Caco-2 (cell line): Measurements from ENCODE around the gene TDRKH. TPM values are rescaled to one million over a fixed set of nuclear protein-coding genes. Genes with fewer than 3 reads are reported as not detected.

Experiments used
- BruUV-seq: library from RNA; stranded (reverse); fragments of 400-500 nt; replicated peaks from 2 replicates; lab custom pipeline; 2021; lab: Mats Ljungman, UMichigan
- CTCF ChIA-PET: fragments of 300-600 bp; sonication (Branson Sonifier 250); formaldehyde crosslinking; loops from one replicate; lab custom pipeline; 2022; ENCODE audit warnings: antibody characterized with exemption; lab: Charles Lee
- POLR2A ChIA-PET: fragments of 300-600 bp; sonication (Branson Sonifier 250); formaldehyde crosslinking; loops from one replicate; lab custom pipeline; 2022; ENCODE audit warnings: antibody characterized with exemption; lab: Charles Lee
- DNase-seq, 2 experiments: peaks; one replicate each; pipeline versions ENCODE4 v3.0.0 to v3.0.0-alpha.2; 2020 to 2022
- H3K27me3 ChIP-seq: replicated peaks from 2 replicates; pipeline ENCODE4 v1.6.0; 2011; ENCODE audit warnings: low read length; ENCODE audit not compliant: control insufficient read depth, insufficient read depth
- H3K36me3 ChIP-seq: 2 replicates; pipeline ENCODE4 v1.5.1; 2011; ENCODE audit warnings: low read length; ENCODE audit not compliant: control insufficient read depth, insufficient read depth
- H3K4me1 ChIP-seq: fragments of 250-450 bp; sonication (Bioruptor Pico); 2 replicates; pipeline ENCODE4 v1.5.1; 2020; ENCODE audit warnings: mild to moderate bottlenecking
- H3K4me3 ChIP-seq: 2 replicates; pipeline ENCODE4 v1.5.1; 2011; ENCODE audit warnings: low read depth, mild to moderate bottlenecking, control low read depth, low read length
- H3K9me3 ChIP-seq: fragments of 250-450 bp; sonication (Bioruptor Pico); 2 replicates; pipeline ENCODE4 v1.5.1; 2020; ENCODE audit warnings: mild to moderate bottlenecking, moderate library complexity
- H3K27ac Mint-ChIP-seq: one replicate; pipeline ENCODE4 v1.8.0; 2022; ENCODE audit warnings: mixed read lengths; ENCODE audit not compliant: unreplicated experiment
- H3K27me3 Mint-ChIP-seq: one replicate; pipeline ENCODE4 v1.8.0; 2022; ENCODE audit warnings: mixed read lengths; ENCODE audit not compliant: insufficient read depth, unreplicated experiment
- H3K36me3 Mint-ChIP-seq: one replicate; pipeline ENCODE4 v1.8.0; 2022; ENCODE audit warnings: mild to moderate bottlenecking, mixed read lengths; ENCODE audit not compliant: insufficient read depth, unreplicated experiment
- H3K4me1 Mint-ChIP-seq: one replicate; pipeline ENCODE4 v1.8.0; 2022; ENCODE audit warnings: low read depth, mixed read lengths; ENCODE audit not compliant: unreplicated experiment
- H3K4me3 Mint-ChIP-seq: one replicate; pipeline ENCODE4 v1.8.0; 2022; ENCODE audit warnings: mild to moderate bottlenecking, moderate library complexity, mixed read lengths; ENCODE audit not compliant: unreplicated experiment
- H3K9me3 Mint-ChIP-seq: one replicate; pipeline ENCODE4 v1.8.0; 2022; ENCODE audit warnings: mixed read lengths; ENCODE audit not compliant: unreplicated experiment
- intact Hi-C: fragments of 100-400 bp; cut with micrococcal nuclease; formaldehyde crosslinking; loops from one replicate; pipeline ENCODE4 v1.10.0; 2022; ENCODE audit not compliant: unreplicated experiment
- total RNA-seq: library from RNA; stranded (reverse); gene quantifications from 2 replicates; pipeline ENCODE4 v1.2.3, GENCODE V29; 2022
- TF ChIP-seq, protein P1 (sequence below), 2 experiments: fragments of 200-600 bp in 1 of 2; IDR thresholded peaks; 1 replicate in 1 of 2; 2 replicates in 1 of 2; pipeline versions ENCODE4 v1.5.1 to v1.8.0; 2011 to 2022; ENCODE audit warnings: antibody characterized with exemption in 1 of 2, control low read depth in 1 of 2, inconsistent platforms in 1 of 2, low read depth in 1 of 2, low read length in 1 of 2, mild to moderate bottlenecking in 1 of 2, moderate library complexity in 1 of 2; ENCODE audit not compliant: insufficient read depth in 1 of 2, severe bottlenecking in 1 of 2, unreplicated experiment in 1 of 2

Gene TDRKH
- total RNA-seq, 1 experiment from 2014 or later, result 15.0 TPM

DNA sequence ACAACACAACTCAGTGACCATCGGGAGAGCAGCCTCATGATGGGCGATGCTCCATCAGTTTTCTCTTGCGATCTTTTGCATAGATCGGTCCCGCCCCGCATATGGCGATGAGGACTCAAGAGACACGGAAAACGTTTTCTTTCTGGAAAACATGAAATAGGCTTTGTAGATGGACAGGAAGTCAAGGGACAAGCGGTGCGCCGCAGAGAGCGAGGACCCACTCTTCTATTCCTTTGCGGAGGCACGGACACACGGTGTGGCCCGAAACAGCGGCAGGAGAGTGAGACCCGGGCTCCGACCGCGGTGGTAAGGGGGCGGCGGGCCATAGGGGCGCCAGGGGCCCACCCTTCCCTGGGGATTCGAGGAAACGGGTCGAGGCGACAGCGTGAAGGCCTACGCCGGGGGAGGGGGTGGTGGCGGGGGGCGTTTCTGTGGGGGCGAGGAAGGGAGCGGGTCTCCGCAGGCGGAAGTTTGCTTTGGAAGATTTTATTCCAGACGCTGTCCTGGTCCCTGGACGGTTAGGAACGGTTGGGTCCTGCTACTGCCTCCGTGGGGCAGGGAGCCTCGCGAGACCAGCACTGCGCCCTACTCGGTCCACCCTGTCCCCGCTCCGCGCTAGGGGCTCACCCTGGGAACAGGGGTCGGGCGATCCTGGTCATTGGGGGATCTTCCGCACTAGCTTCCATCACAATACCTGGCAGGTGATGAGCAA lies 796 bp upstream of the TDRKH start:
- Histone ChIP-seq H3K9me3 (no peaks in the 10 kb centered on the region), H3K27me3 (no peaks in the 10 kb centered on the region), H3K4me3 (peak overlapping the region; percentile 76), H3K4me1 (no peaks in the 10 kb centered on the region), H3K36me3 (no peaks in the 10 kb centered on the region)
- H3K4me3 Mint-ChIP-seq, result peak overlapping the region; percentile 88
- peak overlapping the region; percentile 57 for H3K27ac Mint-ChIP-seq
- peaks cover 7% of the 10 kb centered on the region for H3K36me3 Mint-ChIP-seq
- DNase-seq, result peak; percentile 40 to 51
- no peaks in the 10 kb centered on the region for H3K4me1 Mint-ChIP-seq
- ChIA-PET POLR2A (no interaction called here), CTCF (no interaction called here)
- no peaks in the 10 kb centered on the region for H3K27me3 Mint-ChIP-seq
- TF ChIP-seq, protein P1, sequence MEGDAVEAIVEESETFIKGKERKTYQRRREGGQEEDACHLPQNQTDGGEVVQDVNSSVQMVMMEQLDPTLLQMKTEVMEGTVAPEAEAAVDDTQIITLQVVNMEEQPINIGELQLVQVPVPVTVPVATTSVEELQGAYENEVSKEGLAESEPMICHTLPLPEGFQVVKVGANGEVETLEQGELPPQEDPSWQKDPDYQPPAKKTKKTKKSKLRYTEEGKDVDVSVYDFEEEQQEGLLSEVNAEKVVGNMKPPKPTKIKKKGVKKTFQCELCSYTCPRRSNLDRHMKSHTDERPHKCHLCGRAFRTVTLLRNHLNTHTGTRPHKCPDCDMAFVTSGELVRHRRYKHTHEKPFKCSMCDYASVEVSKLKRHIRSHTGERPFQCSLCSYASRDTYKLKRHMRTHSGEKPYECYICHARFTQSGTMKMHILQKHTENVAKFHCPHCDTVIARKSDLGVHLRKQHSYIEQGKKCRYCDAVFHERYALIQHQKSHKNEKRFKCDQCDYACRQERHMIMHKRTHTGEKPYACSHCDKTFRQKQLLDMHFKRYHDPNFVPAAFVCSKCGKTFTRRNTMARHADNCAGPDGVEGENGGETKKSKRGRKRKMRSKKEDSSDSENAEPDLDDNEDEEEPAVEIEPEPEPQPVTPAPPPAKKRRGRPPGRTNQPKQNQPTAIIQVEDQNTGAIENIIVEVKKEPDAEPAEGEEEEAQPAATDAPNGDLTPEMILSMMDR (IDR thresholded peaks at IDR 0.05; ENCODE audit: insufficient read depth in 1 of 2, low read depth in 1 of 2, low read length in 1 of 2, severe bottlenecking in 1 of 2, unreplicated experiment in 1 of 2), result no peak
- intact Hi-C loops, result loop anchor here (5.0 kb wide), 1 partner anchor 46 kb away; the partner anchor contains the start of gene C2CD4D
- BruUV-seq, result TSS peak; percentile 82
- H3K9me3 Mint-ChIP-seq, result no peaks in the 10 kb centered on the region

DNA sequence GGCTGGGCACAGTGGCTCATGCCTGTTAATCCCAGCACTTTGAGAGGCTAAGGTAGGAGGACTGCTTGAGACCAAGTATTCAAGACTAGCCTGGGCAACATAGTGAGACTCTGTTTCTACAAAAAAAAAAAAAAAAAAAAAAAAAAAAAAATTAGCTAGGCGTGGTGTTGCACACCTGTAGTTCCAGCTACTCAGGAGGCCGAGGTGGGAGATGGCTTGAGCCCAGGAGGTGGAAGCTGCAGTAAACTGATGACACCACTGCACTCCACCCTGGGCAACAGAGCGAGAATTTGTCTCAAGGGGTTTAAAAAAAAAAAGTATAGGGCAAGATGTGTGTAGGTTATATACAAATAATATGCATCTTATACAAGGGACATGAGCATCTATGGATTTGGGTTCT lies 2.6 kb downstream of the TDRKH start:
- TF ChIP-seq, protein P1 (IDR thresholded peaks at IDR 0.05; ENCODE audit: insufficient read depth in 1 of 2, low read depth in 1 of 2, low read length in 1 of 2, severe bottlenecking in 1 of 2, unreplicated experiment in 1 of 2), result no peak
- Mint-ChIP-seq H3K36me3 (peaks cover 7% of the 10 kb centered on the region), H3K4me1 (no peaks in the 10 kb centered on the region), H3K4me3 (no peak overlapping the region), H3K27ac (no peak overlapping the region), H3K9me3 (no peaks in the 10 kb centered on the region), H3K27me3 (no peaks in the 10 kb centered on the region)
- ChIA-PET CTCF (interaction anchor here (0.6 kb wide), 2 partner anchors 60 to 249 kb away, joined by 3 read pairs; partner anchors contain the start of gene S100A11), POLR2A (interaction anchor here (0.7 kb wide), 1 partner anchor 52 kb away, joined by 6 read pairs; the partner anchor contains the start of gene C2CD4D)
- H3K36me3 ChIP-seq, result no peaks in the 10 kb centered on the region
- no TSS peak for BruUV-seq
- no peak for DNase-seq
- no peak overlapping the region for H3K4me3 ChIP-seq
- intact Hi-C loops, result no loop called here
- H3K4me1 ChIP-seq, result no peaks in the 10 kb centered on the region
- no peaks in the 10 kb centered on the region for H3K9me3 ChIP-seq
- no peaks in the 10 kb centered on the region for H3K27me3 ChIP-seq

DNA sequence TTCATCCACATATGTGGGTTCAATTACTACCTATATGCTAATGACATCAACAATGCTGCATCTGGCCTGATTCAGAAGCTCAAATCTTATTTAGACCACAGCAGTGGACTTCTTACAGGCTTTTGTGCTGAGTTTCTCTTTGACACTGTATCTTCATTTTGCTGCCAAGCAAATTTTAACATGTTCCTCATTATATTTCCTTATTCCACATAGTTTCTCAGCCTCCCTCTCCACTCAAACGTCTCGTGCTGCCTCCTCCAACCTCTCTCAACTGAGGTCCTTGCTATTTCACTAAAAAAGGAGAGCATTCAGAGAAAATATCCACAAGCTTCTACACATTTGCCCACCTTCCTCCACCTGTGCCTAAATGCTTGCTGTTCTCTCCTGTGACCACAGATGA lies 6.5 kb downstream of the TDRKH start:
- H3K4me1 ChIP-seq, result no peaks in the 10 kb centered on the region
- Mint-ChIP-seq H3K27ac (no peak overlapping the region), H3K9me3 (no peaks in the 10 kb centered on the region), H3K36me3 (no peaks in the 10 kb centered on the region), H3K4me3 (no peak overlapping the region), H3K4me1 (no peaks in the 10 kb centered on the region), H3K27me3 (no peaks in the 10 kb centered on the region)
- BruUV-seq, result no TSS peak
- intact Hi-C loops, result no loop called here
- DNase-seq, result no peak
- TF ChIP-seq, protein P1 (IDR thresholded peaks at IDR 0.05; ENCODE audit: insufficient read depth in 1 of 2, low read depth in 1 of 2, low read length in 1 of 2, severe bottlenecking in 1 of 2, unreplicated experiment in 1 of 2), result no peak
- no peaks in the 10 kb centered on the region for H3K9me3 ChIP-seq
- CTCF ChIA-PET, result no interaction called here
- H3K27me3 ChIP-seq, result no peaks in the 10 kb centered on the region
- no peaks in the 10 kb centered on the region for H3K36me3 ChIP-seq
- POLR2A ChIA-PET, result no interaction called here
- H3K4me3 ChIP-seq, result no peak overlapping the region
